Peyer's patch (tissue), 4 donors: ENCODE measurements around the gene PIP5K1B.

Experiments
- POLR2A ChIP-seq, 2 donors: fragments of 450-650 bp; IDR thresholded peaks; one replicate each; pipeline ENCODE4 v1.5.1; 2017; ENCODE audit warnings: antibody characterized with exemption in 2 of 2, mild to moderate bottlenecking in 2 of 2, moderate library complexity in 2 of 2
- TF ChIP-seq, protein P1 (sequence below), 6 experiments: fragments of 450-650 bp in 4 of 6; fragments of 200-600 bp in 2 of 6; sonication (generic) in 1 of 6; IDR thresholded peaks; one replicate each; pipeline ENCODE4 v1.5.1; 2017 to 2019; ENCODE audit warnings: antibody characterized with exemption in 6 of 6, mild to moderate bottlenecking in 3 of 6, moderate library complexity in 1 of 6

DNA sequence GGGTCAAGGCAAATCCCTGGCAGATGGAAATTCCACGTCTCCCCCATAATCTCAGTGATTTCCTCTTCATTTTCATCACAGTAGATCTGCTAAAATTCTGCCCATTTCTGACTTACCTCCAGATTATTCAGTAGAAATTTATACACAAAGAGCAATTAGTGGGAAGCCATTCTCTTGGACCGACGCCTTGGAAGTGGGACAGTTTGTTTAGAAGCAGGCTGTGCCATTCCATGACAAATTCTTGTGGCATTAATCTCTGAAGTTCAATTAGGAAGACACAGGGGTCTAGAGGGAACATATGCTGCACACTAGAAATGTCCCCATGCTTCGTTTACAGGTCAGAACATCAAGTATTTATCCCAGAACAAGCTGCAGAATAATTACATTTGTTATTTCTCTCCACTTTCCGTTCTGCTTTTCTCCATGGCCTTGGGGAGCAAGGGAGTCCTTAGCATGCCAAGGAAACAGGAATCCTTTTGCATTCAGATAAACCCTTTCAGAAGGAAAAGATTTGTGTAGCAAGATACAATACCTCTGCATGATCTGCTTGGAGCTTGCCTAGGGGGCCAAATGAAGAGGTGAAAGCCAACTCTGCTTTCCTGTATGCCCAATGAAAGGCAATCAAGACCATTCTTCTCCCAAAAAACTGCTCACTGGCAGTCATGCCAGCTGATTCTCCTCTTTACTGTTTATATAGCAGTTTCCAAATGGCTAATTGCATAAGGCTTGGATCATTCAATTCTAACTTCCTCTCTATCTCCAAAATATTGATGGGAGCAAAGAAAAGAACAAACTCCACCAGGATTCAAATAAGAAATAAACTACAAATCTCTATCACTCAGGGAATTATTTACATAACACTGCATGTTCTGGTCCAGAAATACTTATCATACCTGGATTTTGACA is 311.4 kb downstream of the PIP5K1B start:
- TF ChIP-seq, protein P1, sequence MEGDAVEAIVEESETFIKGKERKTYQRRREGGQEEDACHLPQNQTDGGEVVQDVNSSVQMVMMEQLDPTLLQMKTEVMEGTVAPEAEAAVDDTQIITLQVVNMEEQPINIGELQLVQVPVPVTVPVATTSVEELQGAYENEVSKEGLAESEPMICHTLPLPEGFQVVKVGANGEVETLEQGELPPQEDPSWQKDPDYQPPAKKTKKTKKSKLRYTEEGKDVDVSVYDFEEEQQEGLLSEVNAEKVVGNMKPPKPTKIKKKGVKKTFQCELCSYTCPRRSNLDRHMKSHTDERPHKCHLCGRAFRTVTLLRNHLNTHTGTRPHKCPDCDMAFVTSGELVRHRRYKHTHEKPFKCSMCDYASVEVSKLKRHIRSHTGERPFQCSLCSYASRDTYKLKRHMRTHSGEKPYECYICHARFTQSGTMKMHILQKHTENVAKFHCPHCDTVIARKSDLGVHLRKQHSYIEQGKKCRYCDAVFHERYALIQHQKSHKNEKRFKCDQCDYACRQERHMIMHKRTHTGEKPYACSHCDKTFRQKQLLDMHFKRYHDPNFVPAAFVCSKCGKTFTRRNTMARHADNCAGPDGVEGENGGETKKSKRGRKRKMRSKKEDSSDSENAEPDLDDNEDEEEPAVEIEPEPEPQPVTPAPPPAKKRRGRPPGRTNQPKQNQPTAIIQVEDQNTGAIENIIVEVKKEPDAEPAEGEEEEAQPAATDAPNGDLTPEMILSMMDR (IDR thresholded peaks at IDR 0.05) = no peak
- TF ChIP-seq POLR2A (IDR thresholded peaks at IDR 0.05) = no peak
